ENCODE results near the gene GRIN2A.

- no peak for TF ChIP-seq CTCF (IDR thresholded peaks at IDR 0.05)
- no peak for TF ChIP-seq ZFX (IDR thresholded peaks at IDR 0.05; ENCODE audit: borderline replicate concordance)
Observed at GRCh38 chr16:10213748-10214147, 31.5 kb upstream of the GRIN2A start.
